GM21717 (cell line): ENCODE measurements around the gene TMEM259.

Experiments
- ATAC-seq: cut with Tn5 transposase; IDR thresholded peaks from one replicate; pipeline ENCODE4 v1.9.1; 2021; ENCODE audit warnings: mild to moderate bottlenecking, moderate library complexity; ENCODE audit not compliant: unreplicated experiment

The TMEM259 gene

GRCh38 chr19:1004803-1005664 lies 15.9 kb downstream of the TMEM259 start:
- no peak for ATAC-seq

DNA sequence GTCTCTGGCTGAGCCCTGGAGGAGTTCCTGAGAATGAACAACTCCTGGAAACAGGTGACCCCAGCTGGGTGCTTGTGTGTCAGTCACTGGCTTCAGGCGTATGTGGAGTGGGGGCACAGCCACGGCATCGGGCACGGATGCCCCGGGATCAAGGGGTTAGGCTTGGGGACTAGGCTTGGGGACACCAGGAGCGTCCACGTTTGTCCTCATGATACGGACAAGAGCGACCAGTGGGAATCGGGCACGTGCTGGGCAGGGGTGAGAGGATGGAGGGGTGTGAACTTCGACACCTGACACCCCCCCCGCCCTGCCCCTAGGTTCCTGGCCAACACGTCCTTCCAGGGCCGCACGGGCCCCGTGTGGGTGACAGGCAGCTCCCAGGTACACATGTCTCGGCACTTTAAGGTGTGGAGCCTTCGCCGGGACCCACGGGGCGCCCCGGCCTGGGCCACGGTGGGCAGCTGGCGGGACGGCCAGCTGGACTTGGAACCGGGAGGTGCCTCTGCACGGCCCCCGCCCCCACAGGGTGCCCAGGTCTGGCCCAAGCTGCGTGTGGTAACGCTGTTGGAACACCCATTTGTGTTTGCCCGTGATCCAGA lies 16.6 kb downstream of the TMEM259 start:
- ATAC-seq: no peak

DNA sequence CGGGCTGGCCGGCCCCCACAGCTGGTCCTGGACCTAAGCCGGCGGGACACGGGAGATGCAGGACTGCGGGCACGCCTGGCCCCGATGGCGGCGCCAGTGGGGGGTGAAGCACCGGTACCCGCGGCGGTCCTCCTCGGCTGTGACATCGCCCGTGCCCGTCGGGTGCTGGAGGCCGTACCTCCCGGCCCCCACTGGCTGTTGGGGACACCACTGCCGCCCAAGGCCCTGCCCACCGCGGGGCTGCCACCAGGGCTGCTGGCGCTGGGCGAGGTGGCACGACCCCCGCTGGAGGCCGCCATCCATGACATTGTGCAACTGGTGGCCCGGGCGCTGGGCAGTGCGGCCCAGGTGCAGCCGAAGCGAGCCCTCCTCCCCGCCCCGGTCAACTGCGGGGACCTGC lies 17.6 kb downstream of the TMEM259 start:
- no peak for ATAC-seq

DNA sequence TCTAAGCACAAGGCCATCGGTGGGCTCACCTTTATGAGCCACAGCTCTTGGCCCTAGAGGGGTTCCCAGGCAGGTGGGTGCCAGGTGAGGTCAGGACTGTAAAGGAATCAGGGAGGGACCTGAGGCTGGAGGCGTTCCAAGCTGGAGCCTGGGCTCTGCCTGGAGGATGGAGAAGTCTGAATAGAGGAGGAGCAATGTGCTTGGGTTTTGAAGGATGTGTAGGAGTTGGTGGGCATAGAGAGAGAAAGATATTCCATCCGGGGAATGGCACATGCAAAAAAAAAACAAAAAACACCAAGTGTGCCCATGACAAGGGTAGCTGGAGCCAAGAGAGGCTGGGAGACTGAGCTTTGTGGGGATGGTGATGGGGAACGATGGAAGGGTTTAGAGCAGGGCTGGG lies 18.3 kb downstream of the TMEM259 start:
- no peak for ATAC-seq

- ATAC-seq: no peak
Measured at GRCh38 chr19:1001538-1002166, 19.3 kb downstream of the TMEM259 start.

DNA sequence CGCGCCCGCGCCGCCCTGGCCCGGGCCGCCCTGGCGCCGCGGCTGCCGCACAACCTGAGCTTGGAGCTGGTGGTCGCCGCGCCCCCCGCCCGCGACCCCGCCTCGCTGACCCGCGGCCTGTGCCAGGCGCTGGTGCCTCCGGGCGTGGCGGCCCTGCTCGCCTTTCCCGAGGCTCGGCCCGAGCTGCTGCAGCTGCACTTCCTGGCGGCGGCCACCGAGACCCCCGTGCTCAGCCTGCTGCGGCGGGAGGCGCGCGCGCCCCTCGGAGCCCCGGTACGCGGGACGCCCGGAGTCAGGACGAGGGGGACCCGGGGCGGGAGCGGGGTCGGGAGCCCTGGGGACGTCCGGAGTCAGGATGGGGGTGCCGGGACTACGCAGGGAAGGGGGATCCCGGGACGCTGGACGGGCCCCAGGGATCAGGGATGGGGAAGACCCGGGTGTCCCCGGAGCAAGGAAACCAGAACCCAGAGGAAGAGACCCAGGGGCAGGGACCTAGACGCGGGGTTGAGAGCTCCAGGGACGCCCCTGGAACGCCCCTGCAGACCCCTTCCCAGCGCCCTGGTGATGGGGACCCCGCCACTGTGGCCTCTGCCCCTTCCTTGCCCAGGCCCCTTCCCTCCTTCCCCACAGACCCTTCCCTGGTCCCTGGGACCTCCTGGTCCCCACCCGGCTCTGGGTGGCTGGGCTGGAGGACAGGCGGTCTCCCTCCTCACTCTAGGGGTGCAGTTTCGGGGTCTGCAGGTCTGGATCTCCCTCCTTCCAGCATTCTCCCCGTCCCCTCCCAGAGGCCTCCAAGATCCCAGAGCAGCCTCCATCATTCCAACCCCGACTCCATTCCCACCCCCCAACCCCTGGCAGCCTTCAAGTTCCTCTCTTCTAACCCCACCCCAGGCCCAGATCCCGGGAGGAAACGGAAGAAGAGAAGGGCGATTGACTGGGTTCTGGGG lies 20.1 kb downstream of the TMEM259 start:
- no peak for ATAC-seq

GRCh38 chr19:1000095-1000494 lies 20.8 kb downstream of the TMEM259 start, which contains the start of gene GRIN3B:
TSS of gene GRIN3B (plus strand) at chr19:1000419. CDS start at chr19:1000438, 19 bp downstream.
- ATAC-seq: no peak

DNA sequence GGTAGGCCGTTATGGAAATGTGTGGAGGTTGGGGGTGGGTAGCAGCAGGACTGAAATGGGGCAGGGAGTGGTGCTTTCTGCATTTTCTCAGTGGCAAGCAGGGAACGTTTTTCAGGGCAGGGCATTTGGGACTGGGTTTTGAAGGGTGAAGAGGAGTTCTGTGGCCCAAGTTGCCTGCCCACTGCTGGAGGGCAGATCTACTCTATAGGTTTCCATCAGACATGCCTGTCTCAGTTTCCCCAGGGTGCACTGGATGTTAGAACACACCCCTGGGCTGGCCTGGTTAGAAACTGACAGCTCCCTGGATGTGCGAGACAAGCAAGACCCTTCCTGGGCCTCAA lies 21.6 kb downstream of the TMEM259 start:
- ATAC-seq: no peak

DNA sequence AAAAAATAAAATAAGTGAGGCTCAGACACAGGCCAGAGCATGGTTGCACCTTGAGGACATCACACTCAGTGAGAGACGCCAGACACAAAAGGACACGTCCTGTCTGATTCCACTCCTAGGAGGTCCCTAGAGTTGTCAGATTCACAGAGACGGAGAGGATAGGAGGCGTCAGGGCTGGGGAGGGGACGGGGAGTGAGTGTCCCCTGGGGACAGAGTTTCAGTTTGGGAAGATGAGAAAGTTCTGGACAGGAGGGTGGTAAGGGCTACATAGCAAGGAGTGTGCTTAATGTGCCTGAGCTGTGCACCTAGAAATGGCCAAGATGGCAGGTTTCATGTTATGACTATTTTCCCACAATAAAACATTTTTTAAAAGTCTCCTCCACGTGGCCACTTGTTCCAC lies 22.9 kb downstream of the TMEM259 start:
- no peak for ATAC-seq

- ATAC-seq: no peak
Measured at GRCh38 chr19:996051-996838, 24.7 kb downstream of the TMEM259 start.

DNA sequence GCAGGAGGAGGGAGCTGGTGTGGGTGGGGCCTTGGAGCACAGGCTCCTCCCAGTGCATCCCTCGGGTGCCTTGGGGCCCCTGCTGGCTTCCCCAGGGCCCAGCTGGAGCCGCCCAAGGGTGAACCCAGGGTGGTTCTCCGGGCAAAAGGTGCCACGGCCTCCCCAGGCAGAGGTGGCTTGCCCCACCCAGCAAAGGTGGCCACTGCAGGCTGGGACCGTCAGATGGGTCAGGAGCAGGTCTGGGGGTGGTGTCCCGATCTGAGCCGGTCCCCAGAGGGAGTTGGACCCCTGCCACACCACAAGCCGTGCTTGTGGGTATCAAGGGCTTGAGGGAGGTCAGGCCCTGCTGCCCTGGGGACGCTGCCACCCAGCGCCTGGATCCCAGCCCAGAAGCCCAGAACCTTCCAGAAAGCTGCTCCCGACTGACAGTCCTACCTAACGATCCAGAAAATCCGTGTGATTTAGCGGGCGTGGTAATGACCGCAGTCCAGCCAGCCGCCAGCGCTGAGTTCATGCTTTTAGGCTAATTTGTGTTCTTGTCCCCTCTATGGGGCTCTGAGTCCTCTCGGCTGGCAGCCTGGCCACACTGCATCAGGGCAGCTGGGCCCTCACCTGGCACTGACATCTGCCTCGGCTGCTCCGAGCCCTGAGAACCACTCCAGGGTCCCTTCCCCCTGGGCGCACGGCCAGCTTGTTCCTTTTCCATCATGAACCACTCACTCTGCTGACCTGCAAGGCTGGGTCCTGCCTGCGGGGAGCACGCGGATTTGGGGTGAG lies 25.7 kb downstream of the TMEM259 start:
- ATAC-seq: no peak

DNA sequence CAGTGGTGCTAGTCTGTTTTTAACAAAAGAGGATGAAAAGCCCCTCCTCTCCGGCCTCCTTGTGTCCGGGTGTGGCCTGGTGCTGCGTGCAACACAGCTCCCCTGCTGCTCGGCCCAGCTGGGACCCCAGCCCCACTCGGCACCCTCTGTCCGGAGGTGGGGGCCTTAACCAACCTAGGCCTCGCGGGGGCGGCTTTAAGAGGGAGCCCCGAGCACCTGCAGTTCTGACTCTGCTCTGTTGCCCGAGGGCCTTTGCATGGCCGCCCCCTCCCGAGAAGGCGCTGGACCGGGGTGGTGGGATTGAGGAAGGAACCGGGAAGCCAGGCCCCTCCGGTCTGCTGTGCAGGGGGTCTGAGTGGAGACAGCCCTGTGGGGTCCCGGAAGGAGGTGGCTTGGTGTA lies 26.4 kb downstream of the TMEM259 start:
- no peak for ATAC-seq

GRCh38 chr19:993831-994393 lies 27.0 kb downstream of the TMEM259 start:
- no peak for ATAC-seq

- ATAC-seq: no peak
Measured at GRCh38 chr19:993361-993830, 27.5 kb downstream of the TMEM259 start.

DNA sequence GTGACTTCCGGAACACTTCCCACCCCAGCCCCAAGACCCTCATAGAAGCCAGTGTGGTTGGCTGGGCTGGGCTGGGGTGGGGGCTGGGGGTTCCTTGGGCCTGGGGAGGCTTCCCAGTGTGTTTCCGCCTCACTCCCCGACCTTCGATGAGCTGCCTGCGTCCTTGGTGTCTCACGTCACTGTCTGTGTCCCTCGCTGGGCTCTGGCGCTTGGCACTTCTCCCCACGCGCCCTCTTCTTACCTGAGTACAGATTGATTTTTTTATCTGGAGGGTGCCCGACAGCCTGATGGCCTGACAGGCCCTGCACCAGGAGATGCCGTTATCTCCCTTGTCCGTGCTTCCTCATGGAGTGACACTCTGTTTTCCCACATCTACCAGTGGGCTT lies 28.3 kb downstream of the TMEM259 start:
- ATAC-seq: no peak

GRCh38 chr19:991932-992669 lies 28.8 kb downstream of the TMEM259 start:
- no peak for ATAC-seq

GRCh38 chr19:991174-991931 lies 29.6 kb downstream of the TMEM259 start:
- no peak for ATAC-seq

DNA sequence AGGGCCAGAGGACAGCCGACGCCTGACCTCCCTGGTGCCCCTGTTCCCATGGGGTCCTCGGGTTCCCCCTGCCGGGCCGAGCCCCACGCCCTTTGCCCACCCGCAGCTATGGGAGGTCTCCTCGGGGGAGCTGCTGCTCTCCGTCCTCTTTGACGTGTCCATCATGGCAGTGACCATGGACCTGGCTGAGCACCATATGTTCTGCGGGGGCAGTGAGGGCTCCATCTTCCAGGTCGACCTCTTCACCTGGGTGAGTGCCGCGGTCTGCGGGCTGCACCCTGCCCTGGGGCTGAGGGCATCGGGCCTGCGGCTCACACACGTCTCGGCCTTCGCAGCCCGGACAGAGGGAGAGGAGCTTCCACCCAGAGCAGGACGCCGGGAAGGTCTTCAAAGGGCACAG lies 30.2 kb downstream of the TMEM259 start:
- ATAC-seq: no peak
